ENCODE results near the gene NHSL1.

Gene NHSL1

GRCh38 chr6:138493413-138493812 is 5.9 kb downstream of the NHSL1 start:
- DNase-seq (ENCODE audit: low read depth) = no peak

- DNase-seq (ENCODE audit: low read depth) = no peak
These were observed 6.4 kb downstream of the NHSL1 start for GRCh38 chr6:138492871-138493270.

GRCh38 chr6:138492113-138492512 is 7.2 kb downstream of the NHSL1 start:
- DNase-seq (ENCODE audit: low read depth) = no peak

- DNase-seq (ENCODE audit: low read depth) = no peak
These were observed 8.3 kb downstream of the NHSL1 start for GRCh38 chr6:138491017-138491416.

GRCh38 chr6:138489846-138490245 is 9.4 kb downstream of the NHSL1 start:
- DNase-seq (ENCODE audit: low read depth) = no peak

GRCh38 chr6:138487102-138487604 is 12.1 kb downstream of the NHSL1 start:
- DNase-seq (ENCODE audit: low read depth) = no peak

- DNase-seq (ENCODE audit: low read depth) = no peak
These were observed 12.8 kb downstream of the NHSL1 start for GRCh38 chr6:138486249-138487101.

- no peak for DNase-seq (ENCODE audit: low read depth)
These were observed 13.6 kb downstream of the NHSL1 start for GRCh38 chr6:138485586-138486248.

- DNase-seq (ENCODE audit: low read depth) = no peak
These were observed 14.2 kb downstream of the NHSL1 start for GRCh38 chr6:138485005-138485545.

GRCh38 chr6:138484018-138484731 is 15.1 kb downstream of the NHSL1 start:
- no peak for DNase-seq (ENCODE audit: low read depth)

GRCh38 chr6:138482816-138483215 is 16.5 kb downstream of the NHSL1 start:
- DNase-seq (ENCODE audit: low read depth) = no peak

- DNase-seq (ENCODE audit: low read depth) = no peak
These were observed 18.9 kb downstream of the NHSL1 start for GRCh38 chr6:138480279-138480949.

GRCh38 chr6:138477913-138478539 is 21.3 kb downstream of the NHSL1 start:
- DNase-seq (ENCODE audit: low read depth) = no peak

- no peak for DNase-seq (ENCODE audit: low read depth)
These were observed 23.2 kb downstream of the NHSL1 start for GRCh38 chr6:138476116-138476515.

GRCh38 chr6:138473144-138473543 is 26.1 kb downstream of the NHSL1 start:
- no peak for DNase-seq (ENCODE audit: low read depth)

GRCh38 chr6:138468320-138469015 is 30.8 kb downstream of the NHSL1 start:
- no peak for DNase-seq (ENCODE audit: low read depth)

GRCh38 chr6:138467901-138468300 is 31.4 kb downstream of the NHSL1 start:
- no peak for DNase-seq (ENCODE audit: low read depth)

- no peak for DNase-seq (ENCODE audit: low read depth)
These were observed 34.2 kb downstream of the NHSL1 start for GRCh38 chr6:138465007-138465645.

GRCh38 chr6:138464085-138464484 is 35.2 kb downstream of the NHSL1 start:
- DNase-seq (ENCODE audit: low read depth) = no peak

- no peak for DNase-seq (ENCODE audit: low read depth)
These were observed 37.6 kb downstream of the NHSL1 start for GRCh38 chr6:138461647-138462046.

Measured in stimulated activated CD8-positive, alpha-beta memory T cell treated with anti-CD3 and anti-CD28 coated beads, Interleukin-4, amount 100 ng/mL, for 24 hours (primary cell).